Keratinocyte (primary cell): ENCODE data around the gene SMAP1. TPM values are rescaled to one million over a fixed set of nuclear protein-coding genes. Genes with fewer than 3 reads are reported as not detected.

Experiments used
- DNase-seq: peaks from one replicate; pipeline ENCODE4 v3.0.0-alpha.2; 2011; ENCODE audit warnings: low read depth, missing footprints, low spot score
- FAIRE-seq: peaks from 2 replicates; lab custom pipeline; 2011; peaks lifted over from hg19 to GRCh38; lab: Jason Lieb, UNC
- H2AFZ ChIP-seq: 2 replicates; pipeline ENCODE4 v1.6.0; 2012; ENCODE audit warnings: low read length, control low read depth, inconsistent platforms; ENCODE audit not compliant: control insufficient read depth
- H3K27ac ChIP-seq: 2 replicates; pipeline ENCODE4 v1.5.1; 2011; ENCODE audit warnings: low read length; ENCODE audit not compliant: control insufficient read depth, insufficient read depth
- H3K27me3 ChIP-seq: 3 replicates; pipeline ENCODE4 v1.6.0; 2011; ENCODE audit warnings: low read length; ENCODE audit not compliant: control insufficient read depth, insufficient read depth; ENCODE audit errors: extremely low read depth
- H3K36me3 ChIP-seq, 2 experiments: 2 replicates in 1 of 2; 3 replicates in 1 of 2; pipeline ENCODE4 v1.5.1; 2011; ENCODE audit warnings: low read length in 2 of 2, mild to moderate bottlenecking in 1 of 2; ENCODE audit not compliant: control insufficient read depth in 2 of 2, insufficient read depth in 2 of 2; ENCODE audit errors: extremely low read depth in 1 of 2
- H3K4me1 ChIP-seq: 3 replicates; pipeline ENCODE4 v1.5.1; 2011; ENCODE audit warnings: low read length; ENCODE audit not compliant: control insufficient read depth, insufficient read depth; ENCODE audit errors: extremely low read depth
- H3K4me2 ChIP-seq: 3 replicates; pipeline ENCODE4 v1.6.0; 2011; ENCODE audit warnings: low read depth, low read length; ENCODE audit not compliant: control insufficient read depth, insufficient read depth; ENCODE audit errors: extremely low read depth
- H3K4me3 ChIP-seq, 3 experiments: fragments of 200-600 bp in 1 of 3; sonication (generic) in 1 of 3; 2 replicates in 2 of 3; 3 replicates in 1 of 3; pipeline ENCODE4 v1.5.1; 2011 to 2016; ENCODE audit warnings: low read length in 3 of 3, mild to moderate bottlenecking in 3 of 3, control low read depth in 2 of 3, inconsistent platforms in 1 of 3, low read depth in 1 of 3, mixed read lengths in 1 of 3, mixed run types in 1 of 3, moderate library complexity in 1 of 3; ENCODE audit not compliant: control insufficient read depth in 2 of 3, insufficient read depth in 2 of 3; ENCODE audit errors: extremely low read depth in 1 of 3
- H3K79me2 ChIP-seq: 2 replicates; pipeline ENCODE4 v1.6.0; 2012; ENCODE audit warnings: low read length; ENCODE audit not compliant: control insufficient read depth, insufficient read depth
- H3K9ac ChIP-seq: 3 replicates; pipeline ENCODE4 v1.6.0; 2011; ENCODE audit warnings: low read length; ENCODE audit not compliant: control insufficient read depth, insufficient read depth; ENCODE audit errors: extremely low read depth
- H3K9me1 ChIP-seq: 3 replicates; pipeline ENCODE4 v1.6.0; 2011; ENCODE audit warnings: low read length; ENCODE audit not compliant: control insufficient read depth, insufficient read depth; ENCODE audit errors: extremely low read depth
- H3K9me3 ChIP-seq: 2 replicates; pipeline ENCODE4 v1.5.1; 2012; ENCODE audit warnings: low read depth, low read length; ENCODE audit not compliant: control insufficient read depth
- H4K20me1 ChIP-seq: 3 replicates; pipeline ENCODE4 v1.6.0; 2011; ENCODE audit warnings: low read length; ENCODE audit not compliant: control insufficient read depth, insufficient read depth; ENCODE audit errors: extremely low read depth
- CTCF ChIP-seq, 3 experiments: IDR thresholded peaks in 1 of 3; conservative IDR thresholded peaks in 1 of 3; optimal IDR thresholded peaks in 1 of 3; 2 replicates in 2 of 3; 3 replicates in 1 of 3; pipeline versions ENCODE3 to v1.5.1; 2011; ENCODE audit warnings: low read length in 3 of 3, mild to moderate bottlenecking in 3 of 3, moderate library complexity in 2 of 3, control low read depth in 1 of 3, inconsistent platforms in 1 of 3; ENCODE audit not compliant: insufficient read depth in 2 of 3; ENCODE audit errors: extremely low read depth in 1 of 3
- EZH2 ChIP-seq: IDR thresholded peaks from one replicate; pipeline ENCODE4 v1.6.1; 2012; ENCODE audit warnings: inconsistent platforms, mild to moderate bottlenecking, low read length, moderate library complexity
- dilution Hi-C: fragments of 300-500 bp; cut with MboI; formaldehyde crosslinking; loops from one replicate; pipeline ENCODE4 v1.7.0; 2020; ENCODE audit warnings: low sequenced_read_pairs; ENCODE audit not compliant: extremely low pct_ligation_motif_present
- polyA plus RNA-seq, 5 experiments: library from polyadenylated mRNA; depleted of rRNA in 3 of 5; stranded (reverse) in 3 of 5; stranded (forward) in 1 of 5; unstranded in 1 of 5; fragments of >200 nt; gene quantifications; 1 replicate in 1 of 5; 2 replicates in 3 of 5; 3 replicates in 1 of 5; pipeline versions ENCODE4 v1.2.1 to v1.2.3, GENCODE V29; 2011 to 2012; ENCODE audit warnings: missing spikeins in 2 of 5, low read depth in 1 of 5, low replicate concordance in 1 of 5

SMAP1 gene
- polyA plus RNA-seq, 1 donor (not counting 4 experiments of a cell fraction or from before 2014, with no cell fraction given): 16.5 TPM

- Histone ChIP-seq H3K4me2 (peak overlapping the region; percentile 7), H3K27ac (no peak overlapping the region)
- FAIRE-seq: no peak
These were observed 178.6 kb downstream of the SMAP1 start for GRCh38 chr6:70846207-70846835.

GRCh38 chr6:70847106-70848084 lies 179.7 kb downstream of the SMAP1 start:
- dilution Hi-C loops: no loop called here
- no peaks in the 10 kb centered on the region for H4K20me1 ChIP-seq

More at GRCh38 chr6:70846207-70846835, 178.6 kb downstream of the SMAP1 start:
- H2AFZ ChIP-seq: no peak overlapping the region
- no peaks in the 10 kb centered on the region for H3K27me3 ChIP-seq
- dilution Hi-C loops: no loop called here
- TF ChIP-seq CTCF (optimal IDR thresholded peaks at IDR 0.05 in 1 of 3, IDR thresholded peaks at IDR 0.05 in 1 of 3, conservative IDR thresholded peaks at IDR 0.05 in 1 of 3; ENCODE audit: extremely low read depth in 1 of 3, insufficient read depth in 2 of 3, low read length in 3 of 3) (no peak), EZH2 (no peak)
- H4K20me1 ChIP-seq: no peaks in the 10 kb centered on the region
- no peak for DNase-seq
- H3K9ac ChIP-seq: no peak overlapping the region
- peaks cover 6% of the 10 kb centered on the region for H3K4me1 ChIP-seq
- H3K9me3 ChIP-seq: no peaks in the 10 kb centered on the region
- H3K36me3 ChIP-seq: no peaks in the 10 kb centered on the region
- H3K79me2 ChIP-seq: no peaks in the 10 kb centered on the region
- no peaks in the 10 kb centered on the region for H3K9me1 ChIP-seq
- H3K4me3 ChIP-seq: no peak overlapping the region

More at GRCh38 chr6:70847106-70848084, 179.7 kb downstream of the SMAP1 start:
- Histone ChIP-seq H3K9me1 (no peaks in the 10 kb centered on the region), H3K9me3 (no peaks in the 10 kb centered on the region), H3K36me3 (no peaks in the 10 kb centered on the region), H3K79me2 (no peaks in the 10 kb centered on the region), H3K4me3 (no peak overlapping the region), H2AFZ (no peak overlapping the region), H3K4me1 (peaks cover 6% of the 10 kb centered on the region), H3K27ac (no peak overlapping the region), H3K4me2 (no peak overlapping the region), H3K27me3 (no peaks in the 10 kb centered on the region), H3K9ac (no peak overlapping the region)
- no peak for DNase-seq
- TF ChIP-seq EZH2 (no peak), CTCF (optimal IDR thresholded peaks at IDR 0.05 in 1 of 3, IDR thresholded peaks at IDR 0.05 in 1 of 3, conservative IDR thresholded peaks at IDR 0.05 in 1 of 3; ENCODE audit: extremely low read depth in 1 of 3, insufficient read depth in 2 of 3, low read length in 3 of 3) (no peak)
- FAIRE-seq: no peak
